HG02840 (cell line): ENCODE measurements around the gene PTPRO.

Source experiments
- ATAC-seq: cut with Tn5 transposase; IDR thresholded peaks from one replicate; pipeline ENCODE4 v1.9.1; 2021; ENCODE audit warnings: mild to moderate bottlenecking, moderate library complexity, moderate number of reproducible peaks; ENCODE audit not compliant: unreplicated experiment, low FRiP score

The PTPRO gene

DNA sequence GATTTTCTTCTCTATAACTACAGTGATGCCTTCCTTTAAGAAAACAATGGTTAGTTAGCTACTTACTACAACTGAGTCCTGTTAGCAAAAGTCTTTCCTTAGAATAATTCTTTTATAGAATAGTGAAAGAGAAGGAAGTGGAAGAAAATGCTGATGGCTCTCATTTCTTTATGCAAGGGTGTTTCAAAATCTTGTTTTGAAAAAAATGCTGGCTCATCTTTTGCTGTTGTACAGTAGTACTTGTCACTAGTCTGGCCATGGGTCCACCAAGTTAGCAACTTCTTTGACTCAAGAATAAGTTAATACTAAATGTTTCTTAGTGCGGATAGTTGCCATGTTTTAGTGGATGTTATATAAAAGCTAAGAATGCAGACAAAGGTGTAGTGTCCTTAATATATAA lies 225.4 kb downstream of the PTPRO start:
- ATAC-seq = no peak

DNA sequence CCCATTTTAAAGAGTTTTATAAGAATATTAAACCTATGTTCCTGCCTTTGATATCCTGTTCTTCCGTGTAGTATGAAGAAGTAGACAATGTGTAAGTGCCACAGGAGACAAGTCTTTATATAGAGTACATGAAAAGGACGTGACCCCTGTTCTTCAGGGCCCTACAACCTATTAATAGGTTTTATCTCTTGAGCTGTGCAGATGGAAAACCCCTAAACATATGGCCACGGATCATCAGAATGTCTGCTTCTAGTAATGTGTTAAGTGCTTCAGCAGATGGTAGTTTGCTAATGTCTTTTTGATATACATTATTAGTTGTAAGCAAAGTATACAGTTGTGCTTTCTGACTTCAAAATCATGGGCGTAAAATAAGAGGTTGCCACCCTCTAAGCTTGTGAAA lies 228.5 kb downstream of the PTPRO start:
- no peak for ATAC-seq

GRCh38 chr12:15555446-15555845 lies 233.1 kb downstream of the PTPRO start:
- no peak for ATAC-seq

DNA sequence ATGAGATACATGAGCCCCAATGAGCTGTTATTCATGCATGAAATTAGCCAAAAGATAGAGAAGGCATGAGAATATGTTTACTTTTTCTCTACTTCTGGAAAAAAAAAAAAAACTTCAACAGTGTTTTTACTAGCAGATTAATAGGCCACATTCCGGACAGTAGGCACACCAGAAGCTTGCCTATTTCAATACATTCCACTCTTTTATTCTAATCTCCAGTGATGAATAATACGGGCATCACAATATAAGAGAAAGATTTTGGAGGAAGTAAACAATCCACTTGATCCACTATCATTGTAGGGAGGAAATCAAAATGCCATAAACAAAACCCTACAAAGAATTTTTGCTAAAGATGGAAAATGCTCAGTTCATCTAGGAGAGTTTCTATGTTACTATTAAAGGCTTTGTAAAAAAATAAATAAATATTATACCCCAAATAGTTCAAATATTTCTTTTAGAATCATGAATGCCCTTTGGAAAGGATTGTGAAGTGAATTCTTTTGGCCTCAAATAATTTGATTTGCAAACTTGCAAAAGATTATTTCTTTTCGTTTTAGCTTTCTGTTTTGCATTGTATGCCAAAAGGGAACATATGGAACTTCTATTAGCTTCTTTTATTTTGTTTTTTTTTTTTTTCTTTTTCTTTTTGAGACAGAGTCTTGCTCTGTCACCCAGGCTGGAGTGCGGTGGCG lies 234.2 kb downstream of the PTPRO start:
- no peak for ATAC-seq

DNA sequence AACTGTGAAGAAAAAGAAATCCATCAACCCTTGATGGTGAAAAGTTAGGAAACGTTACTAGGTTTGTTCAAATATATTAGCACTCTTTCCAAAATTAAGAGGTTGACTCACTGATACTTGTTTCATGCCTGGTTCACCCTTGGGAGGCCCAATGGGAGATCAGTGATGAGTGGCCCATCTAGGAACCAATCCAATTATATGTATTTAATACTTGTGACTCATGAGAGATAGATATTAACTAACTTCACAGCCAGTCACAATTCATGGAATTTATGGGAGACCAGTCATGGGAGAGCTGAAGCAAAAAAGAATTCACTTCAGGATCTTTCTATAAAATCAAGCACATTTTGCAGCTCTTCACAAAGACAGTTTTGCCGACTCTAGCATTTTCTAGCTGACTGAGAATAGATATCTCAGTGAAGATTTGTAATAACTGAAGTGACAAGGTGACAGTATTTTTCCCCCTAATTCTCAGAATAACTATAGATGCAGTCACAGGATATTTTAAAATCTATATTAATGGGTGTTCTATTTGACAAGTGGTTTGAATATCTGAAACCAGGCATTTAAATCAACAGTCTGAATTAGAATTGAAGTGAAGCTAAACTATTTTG lies 236.7 kb downstream of the PTPRO start:
- no peak for ATAC-seq

- no peak for ATAC-seq
These were observed 239.1 kb downstream of the PTPRO start for GRCh38 chr12:15561396-15561795.

DNA sequence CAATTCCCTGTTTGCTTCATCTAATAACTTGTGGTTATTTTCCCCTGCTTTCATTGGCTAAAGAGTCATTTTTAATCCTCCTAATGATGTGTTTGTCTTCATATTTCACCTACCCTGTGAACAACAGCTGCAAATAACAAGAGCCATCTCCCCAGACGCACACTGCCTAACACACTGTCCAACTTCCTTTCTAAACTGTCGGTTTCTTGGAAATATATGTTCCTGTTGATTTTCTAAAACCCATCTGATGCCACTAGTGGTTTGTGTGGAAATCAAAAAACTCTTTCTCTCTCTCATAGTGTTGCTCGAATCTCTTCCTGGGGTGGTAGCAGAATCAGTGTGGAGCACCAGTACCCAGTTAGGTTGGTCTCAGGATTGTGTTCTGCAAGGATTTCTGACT lies 240.0 kb downstream of the PTPRO start:
- no peak for ATAC-seq

- peak; percentile 55 for ATAC-seq
These were observed 241.4 kb downstream of the PTPRO start for GRCh38 chr12:15563663-15564062.

DNA sequence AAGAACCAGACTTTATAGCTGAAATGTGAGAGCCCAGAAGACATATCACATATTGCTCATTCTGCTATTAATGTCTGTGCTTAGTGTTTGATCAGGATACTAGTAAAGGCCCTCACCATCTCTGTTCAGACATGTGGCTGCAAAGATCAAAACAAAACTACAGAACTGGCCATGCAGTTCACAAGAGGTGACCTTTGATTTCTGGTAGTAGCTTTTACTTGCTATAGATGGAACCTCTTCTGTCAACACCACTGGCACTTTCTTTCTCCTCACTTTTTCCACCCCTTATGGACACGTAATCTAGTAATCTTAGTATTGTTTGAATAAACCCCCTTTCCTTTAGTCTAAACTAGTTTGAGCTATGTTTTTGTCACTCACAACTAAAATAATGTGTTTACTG lies 252.0 kb downstream of the PTPRO start:
- no peak for ATAC-seq

- no peak for ATAC-seq
These were observed 253.6 kb downstream of the PTPRO start for GRCh38 chr12:15575671-15576541.

DNA sequence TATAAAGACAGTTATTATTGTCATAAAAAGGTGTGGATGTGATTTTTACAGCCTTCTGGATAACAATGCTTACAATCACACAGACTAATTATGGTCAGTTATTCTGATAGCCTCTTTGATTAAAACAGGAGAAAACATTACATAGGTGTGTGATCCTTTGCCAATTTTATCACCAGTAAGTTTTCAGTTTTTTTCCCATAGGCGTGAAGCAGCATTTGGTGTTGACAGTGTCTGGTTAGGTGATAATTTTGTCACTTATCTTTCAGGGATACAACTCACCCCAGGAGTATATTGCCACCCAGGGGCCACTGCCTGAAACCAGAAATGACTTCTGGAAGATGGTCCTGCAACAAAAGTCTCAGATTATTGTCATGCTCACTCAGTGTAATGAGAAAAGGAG lies 258.1 kb downstream of the PTPRO start:
- ATAC-seq = no peak

GRCh38 chr12:15581006-15581405 lies 258.7 kb downstream of the PTPRO start:
- ATAC-seq = no peak

DNA sequence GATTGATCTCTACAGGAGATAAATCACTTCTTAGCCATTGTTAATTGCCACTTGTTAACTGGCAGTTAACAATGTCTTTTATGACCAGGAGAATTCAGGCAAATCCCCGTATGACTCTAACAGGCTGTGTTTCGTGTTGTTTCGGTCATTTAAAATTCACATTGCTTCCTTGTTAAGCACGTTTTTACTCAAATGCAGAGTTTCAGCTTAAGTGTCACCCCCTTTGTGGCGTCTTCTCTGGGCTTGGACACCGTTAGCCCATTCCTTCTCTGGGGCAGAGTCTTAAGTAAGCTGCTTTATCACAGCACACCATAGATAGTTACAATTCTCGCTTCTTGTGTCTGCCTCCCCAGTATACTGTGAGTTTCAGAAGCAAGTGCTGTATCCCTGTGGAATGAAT lies 261.5 kb downstream of the PTPRO start:
- ATAC-seq = no peak

GRCh38 chr12:15584366-15585041 lies 262.2 kb downstream of the PTPRO start:
- no peak for ATAC-seq

DNA sequence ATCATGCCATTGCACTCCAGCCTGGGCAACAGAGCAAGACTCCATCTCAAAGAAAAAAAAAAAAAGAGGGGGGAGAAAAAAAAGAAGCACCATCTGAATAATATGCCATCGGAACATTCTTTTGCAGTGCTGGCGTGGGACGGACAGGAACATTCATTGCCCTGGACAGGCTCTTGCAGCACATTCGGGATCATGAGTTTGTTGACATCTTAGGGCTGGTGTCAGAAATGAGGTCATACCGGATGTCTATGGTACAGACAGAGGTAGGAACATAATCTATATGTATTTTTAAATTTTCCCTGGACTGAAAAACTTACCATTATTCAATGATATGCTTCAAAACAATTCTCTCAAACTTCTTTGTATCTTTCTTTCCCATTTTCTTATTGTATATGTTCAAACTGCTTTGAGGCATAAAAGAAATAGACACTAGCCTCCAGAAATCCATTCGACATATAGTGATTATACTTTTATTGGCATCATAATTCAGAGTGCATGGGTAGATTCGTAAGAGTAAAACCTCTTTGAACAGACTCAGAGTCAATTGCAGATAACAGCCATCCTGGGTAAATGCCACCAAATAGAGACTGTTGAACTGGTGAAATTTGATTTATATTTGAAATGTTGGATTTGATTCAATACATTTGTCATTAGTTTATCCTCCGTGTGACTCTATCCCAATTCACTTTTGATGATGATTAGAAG lies 267.2 kb downstream of the PTPRO start:
- ATAC-seq = no peak

DNA sequence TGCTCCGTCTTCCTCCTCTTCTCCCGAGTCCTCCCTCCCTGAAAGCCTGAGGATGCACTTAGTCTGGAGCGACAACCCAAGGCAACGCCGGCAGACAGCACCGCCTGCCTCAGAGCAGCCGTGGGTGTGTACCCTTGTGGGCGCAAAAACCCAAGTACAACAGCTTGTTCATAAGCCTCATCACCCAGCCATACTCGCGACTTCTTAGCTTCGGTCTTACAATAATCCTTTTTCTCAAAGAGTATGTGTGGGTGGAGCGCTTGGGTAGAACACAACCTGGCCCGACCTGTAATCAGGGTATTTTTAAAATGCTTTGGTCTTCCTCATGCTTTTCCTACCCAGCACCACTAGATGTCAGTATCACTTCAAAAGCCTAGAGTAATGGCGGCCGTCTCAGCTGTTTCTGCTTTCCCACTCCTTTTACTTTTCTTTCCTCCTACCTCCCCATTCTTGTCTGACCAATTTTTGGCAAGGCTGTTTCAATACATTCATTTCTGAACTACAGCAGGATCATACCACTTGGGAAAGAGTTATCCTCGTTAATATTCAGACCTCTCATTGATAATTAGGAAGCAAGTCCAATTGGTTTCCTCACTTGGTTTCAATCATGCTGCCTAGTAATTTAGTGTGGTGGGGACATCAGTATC lies 268.0 kb downstream of the PTPRO start:
- peak; percentile 91 for ATAC-seq

DNA sequence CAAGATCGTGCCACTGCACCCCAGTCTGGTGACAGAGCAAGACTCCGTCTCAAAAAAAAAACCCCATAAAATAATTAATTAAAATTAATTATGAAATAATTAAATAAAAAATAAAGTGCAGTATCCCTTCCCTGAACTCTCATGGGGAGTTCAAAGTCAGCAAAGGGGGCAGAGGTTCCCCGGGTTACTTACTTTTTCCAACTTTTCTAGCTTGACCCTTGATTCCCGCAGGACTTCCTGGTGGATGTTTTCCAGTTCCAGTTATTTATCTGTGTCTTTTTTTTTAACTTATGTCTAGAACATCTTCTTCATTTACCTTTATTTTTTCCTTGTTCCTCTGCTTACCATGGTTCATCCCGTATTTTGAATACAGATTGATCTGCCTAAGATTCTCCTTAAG lies 269.5 kb downstream of the PTPRO start:
- ATAC-seq = no peak

GRCh38 chr12:15592934-15593333 lies 270.6 kb downstream of the PTPRO start:
- no peak for ATAC-seq

GRCh38 chr12:15596174-15596573 lies 273.9 kb downstream of the PTPRO start:
- ATAC-seq = no peak
